GM21528 (cell line): ENCODE measurements around the gene EEF1AKMT4.
A peak's percentile ranks its signal among the peaks of the same experiment; 100 is the strongest.

Source experiments
- ATAC-seq: cut with Tn5 transposase; IDR thresholded peaks from one replicate; pipeline ENCODE4 v1.9.1; 2021; ENCODE audit warnings: mild to moderate bottlenecking, moderate library complexity; ENCODE audit not compliant: unreplicated experiment, low FRiP score

EEF1AKMT4 gene

GRCh38 chr3:184235381-184236032, 14.0 kb upstream of the EEF1AKMT4 start:
- ATAC-seq = no peak

GRCh38 chr3:184236033-184236410, 13.4 kb upstream of the EEF1AKMT4 start:
- ATAC-seq = no peak

- no peak for ATAC-seq
Observed at GRCh38 chr3:184236636-184237035, 12.8 kb upstream of the EEF1AKMT4 start.

- ATAC-seq = no peak
Observed at GRCh38 chr3:184237211-184237610, 12.3 kb upstream of the EEF1AKMT4 start.

- ATAC-seq = no peak
Observed at GRCh38 chr3:184237807-184238206, 11.7 kb upstream of the EEF1AKMT4 start.

- no peak for ATAC-seq
Observed at GRCh38 chr3:184238246-184238818, 11.1 kb upstream of the EEF1AKMT4 start.

- ATAC-seq = no peak
Observed at GRCh38 chr3:184239221-184239620, 10.3 kb upstream of the EEF1AKMT4 start.

- no peak for ATAC-seq
Observed at GRCh38 chr3:184239708-184240107, 9.8 kb upstream of the EEF1AKMT4 start.

GRCh38 chr3:184240384-184241140, 8.9 kb upstream of the EEF1AKMT4 start:
- ATAC-seq = no peak

GRCh38 chr3:184241141-184241446, 8.4 kb upstream of the EEF1AKMT4 start:
- no peak for ATAC-seq

GRCh38 chr3:184241447-184242296, 7.8 kb upstream of the EEF1AKMT4 start:
- no peak for ATAC-seq

- ATAC-seq = no peak
Observed at GRCh38 chr3:184242297-184242685, 7.2 kb upstream of the EEF1AKMT4 start.

- peak; percentile 61 for ATAC-seq
Observed at GRCh38 chr3:184248454-184249411, 739 bp upstream of the EEF1AKMT4 start, which contains the start of gene ALG3. TSS of gene ALG3 (minus strand) at chr3:184248962. CDS start at chr3:184248940, 22 bp downstream.

GRCh38 chr3:184250167-184250828, 826 bp downstream of the EEF1AKMT4 start:
- ATAC-seq = peak; percentile 68

- no peak for ATAC-seq
Observed at GRCh38 chr3:184255291-184256039, 6.0 kb downstream of the EEF1AKMT4 start.

GRCh38 chr3:184257083-184257915, 7.8 kb downstream of the EEF1AKMT4 start:
- ATAC-seq = no peak

- no peak for ATAC-seq
Observed at GRCh38 chr3:184258926-184259325, 9.5 kb downstream of the EEF1AKMT4 start.

- ATAC-seq = no peak
Observed at GRCh38 chr3:184259396-184259877, 10.0 kb downstream of the EEF1AKMT4 start.
